AG20443 (cell line): ENCODE data around the gene RAB8A.
A peak's percentile ranks its signal among the peaks of the same experiment; 100 is the strongest.

Experiments used
- DNase-seq: peaks from one replicate; pipeline ENCODE4 v3.0.0; 2012; ENCODE audit warnings: low spot score, mixed read lengths

RAB8A gene

DNA sequence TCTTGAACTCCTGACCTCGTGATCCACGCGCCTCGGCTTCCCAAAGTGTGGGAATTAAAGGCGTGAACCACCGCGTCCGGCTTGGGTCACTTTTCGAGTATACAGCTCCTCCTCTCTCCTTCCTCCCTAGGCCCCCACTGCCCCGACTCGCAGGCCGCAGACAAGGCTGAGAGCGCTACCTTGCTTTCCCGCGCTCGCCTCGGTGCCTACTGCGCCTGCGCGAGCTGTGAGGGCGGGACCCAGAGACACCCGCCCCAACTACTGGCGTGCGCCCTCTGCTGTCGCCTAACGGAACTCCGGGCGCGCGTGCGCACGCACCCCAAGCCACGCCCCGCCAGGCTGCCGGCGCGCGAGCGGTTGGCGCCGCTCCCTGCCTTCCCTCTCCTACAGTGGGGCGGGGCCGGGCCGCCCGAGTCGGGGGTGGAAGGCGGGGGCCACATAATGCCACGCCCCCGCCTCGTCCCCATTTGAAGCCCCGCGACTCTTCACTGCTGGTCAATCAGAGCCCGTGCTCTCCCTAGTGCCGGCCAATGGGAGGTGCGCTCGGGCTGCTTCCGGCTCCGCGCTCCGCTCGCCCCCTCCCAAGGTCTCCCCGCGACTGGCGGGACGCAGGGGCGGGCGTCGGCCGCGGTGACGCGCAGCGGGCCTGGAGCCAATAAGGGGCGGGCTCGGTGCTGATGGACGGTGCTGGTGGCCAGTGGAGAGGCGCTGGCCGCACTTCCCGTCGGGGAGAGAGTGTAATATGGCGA is at the start of gene RAB8A:
Gene RAB8A (plus strand): TSS at position 730 of the 749 bp plus-strand sequence. CDS start 13 bp downstream, at position 743.
- peak; percentile 99 for DNase-seq

GRCh38 chr19:16061943-16062342 is 49.7 kb upstream of the RAB8A start:
- no peak for DNase-seq

- peak; percentile 51 for DNase-seq
Measured at GRCh38 chr19:16062789-16063188, 48.9 kb upstream of the RAB8A start.

- no peak for DNase-seq
Measured at GRCh38 chr19:16064209-16064889, 47.3 kb upstream of the RAB8A start.

DNA sequence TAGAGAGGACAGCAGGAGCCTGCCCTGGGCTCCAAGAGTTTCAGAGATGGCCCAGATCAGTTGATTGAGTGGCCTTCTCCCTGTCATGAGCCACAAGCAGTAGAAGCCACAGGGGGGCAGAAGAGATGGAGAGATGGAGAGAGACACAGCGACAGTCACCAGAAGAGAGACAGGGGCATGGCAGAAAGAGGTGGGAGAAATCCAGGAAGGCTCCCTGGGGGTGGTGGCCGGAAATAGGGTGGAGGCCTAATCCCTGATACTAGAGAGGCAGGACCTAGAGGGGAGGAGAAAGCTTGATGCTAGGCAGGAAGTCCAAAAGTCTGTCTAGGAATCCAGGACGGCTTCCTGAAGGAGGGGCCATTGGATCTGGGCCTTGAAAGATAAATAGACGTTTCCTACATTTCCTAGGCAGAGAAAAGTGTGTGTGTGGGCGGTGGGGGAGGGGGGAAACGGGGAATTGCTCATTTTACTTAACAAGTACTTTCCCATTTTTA is 45.0 kb upstream of the RAB8A start:
- DNase-seq: peak; percentile 49

GRCh38 chr19:16067205-16067938 is 44.3 kb upstream of the RAB8A start:
- DNase-seq: peak; percentile 91

GRCh38 chr19:16068696-16069259 is 42.9 kb upstream of the RAB8A start:
- no peak for DNase-seq

- DNase-seq: no peak
Measured at GRCh38 chr19:16069813-16070365, 41.8 kb upstream of the RAB8A start.

- no peak for DNase-seq
Measured at GRCh38 chr19:16070366-16070990, 41.2 kb upstream of the RAB8A start.

DNA sequence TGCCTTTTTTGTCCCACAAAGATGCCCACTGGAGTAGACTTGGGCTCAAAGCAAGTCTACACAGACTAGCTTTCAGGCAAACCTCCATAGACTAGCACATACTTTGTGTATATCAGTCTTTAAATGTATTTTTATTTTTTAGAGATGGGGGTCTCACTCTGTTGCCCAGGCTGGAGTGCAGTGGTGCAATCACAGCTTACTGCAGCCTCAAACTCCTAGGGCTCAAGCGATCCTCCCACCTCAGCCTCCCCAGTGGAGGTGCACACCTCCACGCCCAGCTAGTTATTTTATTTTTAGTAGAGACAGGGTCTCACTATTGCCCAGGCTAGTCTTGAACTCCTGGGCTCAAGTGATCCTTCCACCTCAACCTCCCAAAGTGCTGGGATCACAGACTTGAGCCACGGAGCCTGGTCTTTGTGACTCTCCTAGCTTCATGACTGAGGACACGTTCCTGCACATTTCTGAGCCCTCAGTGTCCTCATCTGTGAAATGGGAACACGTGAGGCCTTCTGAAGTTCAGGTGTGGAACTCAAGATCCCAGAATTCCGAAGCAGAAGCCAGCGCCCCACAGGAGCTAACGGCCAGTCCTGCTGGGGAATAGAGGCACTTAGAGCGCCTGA is 40.5 kb upstream of the RAB8A start:
- DNase-seq: no peak

GRCh38 chr19:16073481-16073880 is 38.2 kb upstream of the RAB8A start:
- DNase-seq: no peak

DNA sequence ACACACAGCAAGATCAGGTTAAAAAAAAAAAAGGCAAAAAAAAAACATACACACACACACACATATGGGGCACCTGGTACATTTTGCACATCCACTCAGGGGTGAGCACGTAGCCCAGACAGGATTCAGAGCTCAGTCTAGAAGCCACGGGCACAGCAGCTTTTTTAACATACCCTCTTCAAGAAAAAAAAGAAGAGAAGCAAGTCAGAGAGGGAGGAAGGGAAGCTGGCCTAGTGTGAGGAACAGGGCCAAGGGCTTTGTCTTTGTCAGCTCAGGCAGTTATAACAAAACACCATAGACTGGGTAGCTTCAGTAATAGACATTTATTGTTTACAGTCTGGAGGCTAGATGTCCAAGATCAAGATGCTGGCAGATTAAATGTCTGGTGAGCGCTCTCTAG is 37.7 kb upstream of the RAB8A start:
- no peak for DNase-seq

DNA sequence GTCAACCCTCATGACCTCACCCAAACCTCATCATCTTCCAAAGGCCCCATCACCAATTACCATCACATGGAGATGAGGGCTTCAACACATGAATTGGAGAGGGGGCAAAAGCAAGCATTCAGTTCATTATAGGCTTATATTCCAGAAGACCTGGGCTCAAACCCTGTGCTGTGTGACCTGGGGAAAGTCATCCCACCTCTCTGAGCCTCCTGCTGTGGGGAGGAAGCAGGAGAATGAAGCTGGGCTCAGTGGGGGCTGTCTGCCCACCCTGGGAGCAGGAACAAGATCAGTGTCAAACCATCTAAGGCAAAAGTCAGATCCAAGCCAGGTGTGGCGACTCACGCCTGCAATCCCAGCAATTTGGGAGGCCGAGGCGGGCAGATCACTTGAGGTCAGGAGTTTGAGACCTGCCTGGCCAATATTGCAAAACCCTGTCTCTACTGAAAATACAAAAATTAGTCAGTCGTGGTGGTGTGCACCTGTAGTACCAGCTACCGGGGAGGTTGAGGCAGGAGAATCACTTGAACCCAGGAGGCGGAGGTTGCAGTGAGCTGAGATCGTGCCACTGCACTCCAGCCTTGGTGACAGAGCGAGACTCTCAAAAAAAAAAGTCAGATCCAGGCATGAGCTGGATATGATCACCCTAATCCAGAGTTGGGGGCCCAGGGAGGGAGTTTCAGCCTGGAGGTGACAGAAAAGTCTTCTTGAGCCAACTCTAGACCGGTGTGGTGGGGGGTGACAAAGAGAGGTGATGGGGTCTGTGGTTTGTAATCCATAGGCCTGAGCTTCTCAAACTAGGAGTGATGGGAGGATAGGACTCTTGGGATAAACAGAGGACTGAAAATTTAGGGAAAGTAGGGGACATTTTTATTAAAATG is 37.0 kb upstream of the RAB8A start:
- DNase-seq: no peak

- DNase-seq: no peak
Measured at GRCh38 chr19:16075430-16076153, 36.1 kb upstream of the RAB8A start.

GRCh38 chr19:16076154-16076957 is 35.3 kb upstream of the RAB8A start, which contains the start of gene TPM4:
Gene TPM4, plus strand, starts transcription at chr19:16076495. Its CDS starts 71 bp downstream, at chr19:16076566.
- DNase-seq: peak; percentile 94

- DNase-seq: no peak
Measured at GRCh38 chr19:16076958-16077611, 34.6 kb upstream of the RAB8A start.

DNA sequence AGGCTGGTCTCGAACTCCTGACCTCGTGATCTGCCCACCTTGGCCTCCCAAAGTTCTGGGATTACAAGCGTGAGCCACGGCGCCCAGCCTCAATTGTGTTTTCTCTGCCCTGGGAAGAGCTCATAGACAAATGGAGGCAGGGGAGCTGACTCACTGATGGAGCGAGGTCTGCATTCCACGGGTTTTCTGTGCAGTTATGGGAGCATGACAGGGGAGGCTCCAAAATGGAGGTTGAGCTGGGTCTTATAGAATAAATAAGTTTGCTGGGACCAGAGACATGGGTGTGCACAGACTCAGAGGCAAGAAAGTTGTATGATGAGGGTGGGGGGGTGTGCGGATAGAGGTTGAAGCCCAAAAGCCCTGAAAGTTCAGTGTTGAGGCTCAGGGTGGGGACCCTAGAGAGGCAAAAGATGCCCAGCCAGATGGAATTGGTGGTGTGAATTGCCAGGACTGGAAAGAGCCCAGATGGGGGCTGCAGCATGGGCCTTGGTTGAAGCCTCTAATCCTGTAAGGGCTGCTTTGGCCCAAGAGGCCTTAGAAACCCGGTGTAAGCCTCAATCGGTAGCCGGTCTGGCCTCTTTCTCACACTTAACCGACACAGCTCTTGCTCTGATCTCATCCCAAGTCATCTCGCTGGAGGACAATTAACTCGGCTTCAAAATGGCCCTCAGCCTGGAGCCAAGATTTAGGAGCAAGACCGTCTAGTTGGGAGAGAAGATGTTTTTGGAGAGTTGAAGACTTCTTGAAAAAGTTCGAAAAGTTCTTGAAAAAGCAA is 33.5 kb upstream of the RAB8A start:
- DNase-seq: no peak
